Effector CD4-positive, alpha-beta T cell (primary cell): ENCODE results near the gene VASP.

Source experiments
- DNase-seq: peaks from one replicate; pipeline ENCODE4 v3.0.0-alpha.2; 2020
- total RNA-seq: gene quantifications from one replicate; lab custom pipeline; 2026; lab: John Stamatoyannopoulos, UW

VASP gene
- total RNA-seq = 130 reads per million, percentile 87 among the genes with 10 or more reads in this experiment

GRCh38 chr19:45506989-45507871 lies at the start of gene VASP:
TSS of gene VASP (plus strand) at chr19:45507479. CDS start at chr19:45507772, 293 bp downstream.
- DNase-seq = peak; percentile 91

GRCh38 chr19:45457776-45458175 lies 49.5 kb upstream of the VASP start:
- DNase-seq = no peak

- no peak for DNase-seq
Measured at GRCh38 chr19:45460807-45461347, 46.4 kb upstream of the VASP start.

- no peak for DNase-seq
Measured at GRCh38 chr19:45462174-45462573, 45.1 kb upstream of the VASP start.

- no peak for DNase-seq
Measured at GRCh38 chr19:45463241-45463640, 44.0 kb upstream of the VASP start.

- DNase-seq = no peak
Measured at GRCh38 chr19:45464274-45464673, 43.0 kb upstream of the VASP start.

GRCh38 chr19:45464852-45465441 lies 42.3 kb upstream of the VASP start:
- no peak for DNase-seq

- no peak for DNase-seq
Measured at GRCh38 chr19:45467115-45467455, 40.2 kb upstream of the VASP start.

GRCh38 chr19:45467456-45468158 lies 39.7 kb upstream of the VASP start, which contains the start of gene FOSB:
TSS of gene FOSB (plus strand) at chr19:45467996. CDS start at chr19:45468587, 591 bp downstream.
- DNase-seq = peak; percentile 94

- DNase-seq = peak; percentile 48
Measured at GRCh38 chr19:45468159-45468651, 39.1 kb upstream of the VASP start.

GRCh38 chr19:45468803-45469131 lies 38.5 kb upstream of the VASP start:
- DNase-seq = peak; percentile 61

GRCh38 chr19:45469132-45469944 lies 37.9 kb upstream of the VASP start:
- peak; percentile 82 for DNase-seq

- no peak for DNase-seq
Measured at GRCh38 chr19:45469945-45470761, 37.1 kb upstream of the VASP start.

GRCh38 chr19:45470762-45471081 lies 36.6 kb upstream of the VASP start:
- no peak for DNase-seq

GRCh38 chr19:45471111-45471930 lies 36.0 kb upstream of the VASP start:
- DNase-seq = no peak

- DNase-seq = no peak
Measured at GRCh38 chr19:45471931-45472562, 35.2 kb upstream of the VASP start.

GRCh38 chr19:45472563-45473366 lies 34.5 kb upstream of the VASP start:
- DNase-seq = peak; percentile 43

GRCh38 chr19:45473367-45473681 lies 34.0 kb upstream of the VASP start:
- DNase-seq = no peak
